IPS-11a (cell line): ENCODE results near the gene ARID4A.
"Not testable (repeated sequence)": the region's sequence is repeated elsewhere in the genome, so short reads cannot be mapped to it uniquely, and the experiment has no call there.

ENCODE experiments used
- H3K4me3 ChIP-seq: one replicate; pipeline ENCODE4 v1.5.1; 2013; ENCODE audit warnings: low read depth, low read length, control low read depth

ARID4A gene

GRCh38 chr14:58356268-58356667 lies 57.9 kb downstream of the ARID4A start:
- no peak overlapping the region for H3K4me3 ChIP-seq

GRCh38 chr14:58362272-58362671 lies 63.9 kb downstream of the ARID4A start:
- H3K4me3 ChIP-seq: not testable (repeated sequence)

GRCh38 chr14:58362798-58363412 lies 64.5 kb downstream of the ARID4A start:
- H3K4me3 ChIP-seq: no peak overlapping the region

- no peak overlapping the region for H3K4me3 ChIP-seq
These were observed 66.0 kb downstream of the ARID4A start for GRCh38 chr14:58364316-58364715.

- no peak overlapping the region for H3K4me3 ChIP-seq
These were observed 68.9 kb downstream of the ARID4A start for GRCh38 chr14:58367296-58367695.

GRCh38 chr14:58368956-58369355 lies 70.6 kb downstream of the ARID4A start:
- no peak overlapping the region for H3K4me3 ChIP-seq

GRCh38 chr14:58376791-58377190 lies 78.4 kb downstream of the ARID4A start:
- H3K4me3 ChIP-seq: no peak overlapping the region

- no peak overlapping the region for H3K4me3 ChIP-seq
These were observed 92.5 kb downstream of the ARID4A start for GRCh38 chr14:58390830-58391229.

GRCh38 chr14:58395562-58395811 lies 97.1 kb downstream of the ARID4A start:
- H3K4me3 ChIP-seq: peak overlapping the region; percentile 53

- H3K4me3 ChIP-seq: peak within 1 kb of the TSS; percentile 73
These were observed 97.7 kb downstream of the ARID4A start, which contains the start of gene TOMM20L for GRCh38 chr14:58395812-58396788. TOMM20L (plus strand) TSS chr14:58395930; CDS start chr14:58395958, 28 bp downstream.

GRCh38 chr14:58397156-58397555 lies 98.8 kb downstream of the ARID4A start:
- no peak overlapping the region for H3K4me3 ChIP-seq

GRCh38 chr14:58398495-58398894 lies 100.1 kb downstream of the ARID4A start:
- H3K4me3 ChIP-seq: no peak overlapping the region

GRCh38 chr14:58398895-58399294 lies 100.5 kb downstream of the ARID4A start:
- no peak overlapping the region for H3K4me3 ChIP-seq

- H3K4me3 ChIP-seq: no peak overlapping the region
These were observed 103.2 kb downstream of the ARID4A start for GRCh38 chr14:58401587-58401986.

GRCh38 chr14:58408681-58409215 lies 110.4 kb downstream of the ARID4A start:
- no peak overlapping the region for H3K4me3 ChIP-seq

GRCh38 chr14:58414845-58415244 lies 116.5 kb downstream of the ARID4A start:
- no peak overlapping the region for H3K4me3 ChIP-seq

- no peak overlapping the region for H3K4me3 ChIP-seq
These were observed 117.5 kb downstream of the ARID4A start for GRCh38 chr14:58415636-58416547.

- not testable (repeated sequence) for H3K4me3 ChIP-seq
These were observed 118.6 kb downstream of the ARID4A start for GRCh38 chr14:58416934-58417333.
